ENCODE results near the gene KRTAP12-3.

- TF ChIP-seq CTCF (IDR thresholded peaks at IDR 0.05; ENCODE audit: low read depth, low read length, missing input control) = no peak
- TF ChIP-seq ATF3 (IDR thresholded peaks at IDR 0.05) = no peak
- TF ChIP-seq YY1 (IDR thresholded peaks at IDR 0.05) = no peak
- TF ChIP-seq, protein P1, sequence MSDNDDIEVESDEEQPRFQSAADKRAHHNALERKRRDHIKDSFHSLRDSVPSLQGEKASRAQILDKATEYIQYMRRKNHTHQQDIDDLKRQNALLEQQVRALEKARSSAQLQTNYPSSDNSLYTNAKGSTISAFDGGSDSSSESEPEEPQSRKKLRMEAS (IDR thresholded peaks at IDR 0.05) = no peak
- no peak for TF ChIP-seq RAD21 (IDR thresholded peaks at IDR 0.05)
These were observed 13.1 kb downstream of the KRTAP12-3 start for GRCh38 chr21:44670642-44671432.

All from liver (tissue), 3 donors.